ENCODE measurements around the gene GNA14. TPM values are rescaled to one million over a fixed set of nuclear protein-coding genes. Genes with fewer than 3 reads are reported as not detected.

GNA14 gene
- polyA plus RNA-seq, 1 experiment: 0.22 TPM

GRCh38 chr9:77599492-77599891, 48.6 kb downstream of the GNA14 start:
- POLR2A ChIA-PET: no interaction called here
- DNase-seq (ENCODE audit: low read depth): no peak

GRCh38 chr9:77598991-77599390, 49.1 kb downstream of the GNA14 start:
- no peak for DNase-seq (ENCODE audit: low read depth)
- H3K4me3 ChIP-seq (ENCODE audit: low read depth, low read length): no peak overlapping the region
- CTCF ChIA-PET: no interaction called here
- POLR2A ChIA-PET: interaction anchor here (0.6 kb wide), 1 partner anchor 337 kb away, joined by 3 read pairs; no protein-coding TSS in a partner anchor
- H3K36me3 ChIP-seq (ENCODE audit: control insufficient read depth, insufficient read depth, low read length): no peaks in the 10 kb centered on the region
- TF ChIP-seq CTCF (IDR thresholded peaks at IDR 0.05; ENCODE audit: insufficient read depth, low read depth, low read length): no peak
- H3K27me3 ChIP-seq (ENCODE audit: control insufficient read depth, insufficient read depth, low read length): no peaks in the 10 kb centered on the region

More at GRCh38 chr9:77599492-77599891, 48.6 kb downstream of the GNA14 start:
- CTCF ChIA-PET: no interaction called here
- H3K27me3 ChIP-seq (ENCODE audit: control insufficient read depth, insufficient read depth, low read length): no peaks in the 10 kb centered on the region
- H3K36me3 ChIP-seq (ENCODE audit: control insufficient read depth, insufficient read depth, low read length): no peaks in the 10 kb centered on the region
- no peak for TF ChIP-seq CTCF (IDR thresholded peaks at IDR 0.05; ENCODE audit: insufficient read depth, low read depth, low read length)
- H3K4me3 ChIP-seq (ENCODE audit: low read depth, low read length): no peak overlapping the region

- ChIA-PET CTCF (no interaction called here), POLR2A (interaction anchor here (0.6 kb wide), 1 partner anchor 336 kb away, joined by 3 read pairs; no protein-coding TSS in a partner anchor)
- Histone ChIP-seq H3K4me3 (ENCODE audit: low read depth, low read length) (no peak overlapping the region), H3K36me3 (ENCODE audit: control insufficient read depth, insufficient read depth, low read length) (no peaks in the 10 kb centered on the region), H3K27me3 (ENCODE audit: control insufficient read depth, insufficient read depth, low read length) (no peaks in the 10 kb centered on the region)
- no peak for DNase-seq (ENCODE audit: low read depth)
- TF ChIP-seq CTCF (IDR thresholded peaks at IDR 0.05; ENCODE audit: insufficient read depth, low read depth, low read length): no peak
These were observed 49.6 kb downstream of the GNA14 start for GRCh38 chr9:77598524-77598923.

GRCh38 chr9:77597057-77597456, 51.1 kb downstream of the GNA14 start:
- ChIA-PET POLR2A (no interaction called here), CTCF (no interaction called here)
- no peak for TF ChIP-seq CTCF (IDR thresholded peaks at IDR 0.05; ENCODE audit: insufficient read depth, low read depth, low read length)
- no peaks in the 10 kb centered on the region for H3K27me3 ChIP-seq (ENCODE audit: control insufficient read depth, insufficient read depth, low read length)
- H3K36me3 ChIP-seq (ENCODE audit: control insufficient read depth, insufficient read depth, low read length): no peaks in the 10 kb centered on the region
- DNase-seq (ENCODE audit: low read depth): no peak
- H3K4me3 ChIP-seq (ENCODE audit: low read depth, low read length): no peak overlapping the region

GRCh38 chr9:77595426-77596095, 52.6 kb downstream of the GNA14 start:
- no peak for TF ChIP-seq CTCF (IDR thresholded peaks at IDR 0.05; ENCODE audit: insufficient read depth, low read depth, low read length)
- CTCF ChIA-PET: interaction anchor here (0.8 kb wide), 1 partner anchor 11 kb away, joined by 4 read pairs; no protein-coding TSS in a partner anchor
- Histone ChIP-seq H3K4me3 (ENCODE audit: low read depth, low read length) (no peak overlapping the region), H3K27me3 (ENCODE audit: control insufficient read depth, insufficient read depth, low read length) (no peaks in the 10 kb centered on the region), H3K36me3 (ENCODE audit: control insufficient read depth, insufficient read depth, low read length) (no peaks in the 10 kb centered on the region)
- DNase-seq (ENCODE audit: low read depth): no peak
- POLR2A ChIA-PET: no interaction called here
